Activated CD4-positive, alpha-beta memory T cell treated with anti-CD3 and anti-CD28 coated beads, Interleukin-2, amount 10 ng/mL, durations not matched to agents 7 days and 5 days (primary cell): ENCODE measurements around the gene PRAMEF12. TPM values are rescaled to one million over a fixed set of nuclear protein-coding genes. Genes with fewer than 3 reads are reported as not detected.

Experiments
- total RNA-seq, 2 experiments: library from RNA; stranded (reverse); gene quantifications; one replicate each; pipeline ENCODE4 v1.2.3, GENCODE V29; 2021

PRAMEF12 gene
- total RNA-seq, 2 experiments from 2014 or later = not detected

Other genes starting within 250 kb of the PRAMEF12 start
- gene DHRS3, start 155.5 kb upstream of the PRAMEF12 start, total RNA-seq = 10 to 100 TPM; 30.1 to 32.5 TPM
- not detected for gene AADACL4, start 129.7 kb upstream of the PRAMEF12 start, total RNA-seq
- not detected for gene AADACL3, start 57.6 kb upstream of the PRAMEF12 start, total RNA-seq
- not detected for gene CFAP107, start 27.5 kb upstream of the PRAMEF12 start, total RNA-seq
- not detected for gene PRAMEF1, start 17.7 kb downstream of the PRAMEF12 start, total RNA-seq
- not detected for gene PRAMEF11, start 57.7 kb downstream of the PRAMEF12 start, total RNA-seq
- gene HNRNPCL1, start 75.0 kb downstream of the PRAMEF12 start, total RNA-seq = not detected
- not detected for gene PRAMEF2, start 83.3 kb downstream of the PRAMEF12 start, total RNA-seq
- not detected for gene PRAMEF4, start 112.5 kb downstream of the PRAMEF12 start, total RNA-seq
- gene PRAMEF10, start 124.5 kb downstream of the PRAMEF12 start, total RNA-seq = not detected
- gene PRAMEF7, start 142.9 kb downstream of the PRAMEF12 start, total RNA-seq = not detected
- not detected for gene PRAMEF6, start 173.8 kb downstream of the PRAMEF12 start, total RNA-seq